Endothelial cell of umbilical vein (primary cell): ENCODE measurements around the gene S1PR5. TPM values are rescaled to one million over a fixed set of nuclear protein-coding genes. Genes with fewer than 3 reads are reported as not detected.

ENCODE experiments used
- BruUV-seq: library from RNA; stranded (reverse); fragments of 400-500 nt; replicated peaks from 2 replicates; lab custom pipeline; 2021; lab: Mats Ljungman, UMichigan
- CTCF ChIA-PET: fragments of 300-600, 350-600 bp; sonication (Branson Sonifier 250); formaldehyde crosslinking; loops from one replicate; lab custom pipeline; 2021; ENCODE audit warnings: antibody characterized with exemption, inconsistent platforms; lab: Charles Lee
- POLR2A ChIA-PET: fragments of 300-600, 350-600 bp; sonication (Branson Sonifier 250); formaldehyde crosslinking; loops from one replicate; lab custom pipeline; 2021; ENCODE audit warnings: antibody characterized with exemption, inconsistent platforms; lab: Charles Lee
- DNase-seq: peaks from one replicate; pipeline ENCODE4 v3.0.0-alpha.2; 2011; ENCODE audit warnings: low read depth, low spot score
- FAIRE-seq: peaks from 2 replicates; lab custom pipeline; 2011; peaks lifted over from hg19 to GRCh38; lab: Jason Lieb, UNC
- H2AFZ ChIP-seq: 2 replicates; pipeline ENCODE4 v1.6.0; 2012; ENCODE audit warnings: low read depth, low read length, control low read depth, inconsistent platforms
- H3K27ac ChIP-seq: 2 replicates; pipeline ENCODE4 v1.5.1; 2011; ENCODE audit warnings: low read depth, mild to moderate bottlenecking, control low read depth, low read length, moderate library complexity; ENCODE audit not compliant: insufficient read depth
- H3K27me3 ChIP-seq, 2 experiments: 2 replicates each; pipeline versions ENCODE4 v1.6.0 to v1.6.1; 2011; ENCODE audit warnings: low read length in 2 of 2, mixed read lengths in 1 of 2; ENCODE audit not compliant: control insufficient read depth in 2 of 2, insufficient read depth in 2 of 2
- H3K36me3 ChIP-seq, 2 experiments: 2 replicates in 1 of 2; 3 replicates in 1 of 2; pipeline ENCODE4 v1.5.1; 2011; ENCODE audit warnings: low read length in 2 of 2, mild to moderate bottlenecking in 1 of 2, moderate library complexity in 1 of 2; ENCODE audit not compliant: control insufficient read depth in 2 of 2, insufficient read depth in 2 of 2; ENCODE audit errors: extremely low read depth in 1 of 2
- H3K4me1 ChIP-seq: 3 replicates; pipeline ENCODE4 v1.5.1; 2011; ENCODE audit warnings: mild to moderate bottlenecking, low read length; ENCODE audit not compliant: control insufficient read depth, insufficient read depth; ENCODE audit errors: extremely low read depth
- H3K4me2 ChIP-seq: 2 replicates; pipeline ENCODE4 v1.6.1; 2011; ENCODE audit warnings: low read length, control low read depth, mixed read lengths; ENCODE audit not compliant: insufficient read depth
- H3K4me3 ChIP-seq, 3 experiments: fragments of 200-600 bp in 1 of 3; sonication (generic), shearing (Covaris generic) in 1 of 3; replicated peaks in 1 of 3; 2 replicates each; pipeline ENCODE4 v1.5.1; 2011 to 2016; ENCODE audit warnings: control low read depth in 3 of 3, low read length in 3 of 3, mild to moderate bottlenecking in 2 of 3, inconsistent platforms in 1 of 3, low read depth in 1 of 3, moderate library complexity in 1 of 3; ENCODE audit not compliant: insufficient read depth in 1 of 3
- H3K79me2 ChIP-seq: 2 replicates; pipeline ENCODE4 v1.6.0; 2012; ENCODE audit warnings: low read length, inconsistent platforms; ENCODE audit not compliant: control insufficient read depth, insufficient read depth
- H3K9ac ChIP-seq: replicated peaks from 2 replicates; pipeline ENCODE3; 2011; ENCODE audit warnings: low read length, control low read depth; ENCODE audit not compliant: insufficient read depth; ENCODE audit errors: extremely low read depth
- H3K9me1 ChIP-seq: replicated peaks from 3 replicates; pipeline ENCODE4 v1.6.0; 2011; ENCODE audit warnings: mild to moderate bottlenecking, low read length; ENCODE audit not compliant: control insufficient read depth, insufficient read depth; ENCODE audit errors: extremely low read depth
- H3K9me3 ChIP-seq: replicated peaks from 2 replicates; pipeline ENCODE4 v1.5.1; 2012; ENCODE audit warnings: low read length, inconsistent platforms; ENCODE audit not compliant: control insufficient read depth, insufficient read depth
- H4K20me1 ChIP-seq: replicated peaks from 2 replicates; pipeline ENCODE3; 2011; ENCODE audit warnings: mild to moderate bottlenecking, low read length; ENCODE audit not compliant: control insufficient read depth, insufficient read depth; ENCODE audit errors: extremely low read depth
- EZH2 ChIP-seq: IDR thresholded peaks from 2 replicates; pipeline ENCODE4 v1.6.1; 2012; ENCODE audit warnings: borderline replicate concordance, low read depth, mild to moderate bottlenecking, moderate library complexity, low read length, inconsistent platforms; ENCODE audit not compliant: severe bottlenecking
- FOS ChIP-seq: IDR thresholded peaks from 2 replicates; pipeline ENCODE4 v1.6.1; 2011; ENCODE audit warnings: mild to moderate bottlenecking, low read length, moderate library complexity, borderline replicate concordance; ENCODE audit not compliant: insufficient read depth
- MAX ChIP-seq: IDR thresholded peaks from 2 replicates; pipeline ENCODE4 v1.6.1; 2011; ENCODE audit not compliant: insufficient read depth, insufficient read length
- MYC ChIP-seq: IDR thresholded peaks from one replicate; pipeline ENCODE4 v1.6.1; 2011; ENCODE audit warnings: mild to moderate bottlenecking, low read depth, low read length
- POLR2A ChIP-seq: IDR thresholded peaks from 2 replicates; pipeline ENCODE4 v1.6.1; 2012; ENCODE audit warnings: low read depth, mild to moderate bottlenecking, control low read depth, low read length
- POLR2AphosphoS5 ChIP-seq: IDR thresholded peaks from 2 replicates; pipeline ENCODE4 v1.6.1; 2012; ENCODE audit warnings: low read depth, mild to moderate bottlenecking, control low read depth, low read length, moderate library complexity; ENCODE audit not compliant: insufficient read depth
- dilution Hi-C: fragments of 300-500 bp; cut with MboI; formaldehyde crosslinking; loops from one replicate; pipeline ENCODE4 v1.15.0; 2019; ENCODE audit warnings: low sequenced_read_pairs; ENCODE audit not compliant: extremely low pct_ligation_motif_present
- intact Hi-C: fragments of 100-400 bp; cut with micrococcal nuclease; formaldehyde crosslinking; loops from one replicate; pipeline ENCODE4 v1.10.0; 2022
- polyA plus RNA-seq, 4 experiments: library from polyadenylated mRNA; depleted of rRNA in 3 of 4; stranded (reverse) in 3 of 4; unstranded in 1 of 4; fragments of >200 nt; gene quantifications; 2 replicates each; pipeline versions ENCODE4 v1.2.1 to v1.2.3, GENCODE V29; 2011 to 2012; ENCODE audit warnings: missing spikeins in 1 of 4
- total RNA-seq: library from RNA; stranded (reverse); gene quantifications from 2 replicates; pipeline ENCODE4 v1.2.3, GENCODE V29; 2021
- TF ChIP-seq, protein P1 (sequence below), 2 donors: IDR thresholded peaks; 1 replicate in 1 of 2; 2 replicates in 1 of 2; pipeline ENCODE4 v1.5.1; 2011; ENCODE audit warnings: low read length in 2 of 2, mild to moderate bottlenecking in 2 of 2, moderate library complexity in 2 of 2, control low read depth in 1 of 2, inconsistent platforms in 1 of 2, low read depth in 1 of 2; ENCODE audit not compliant: insufficient read depth in 1 of 2; ENCODE audit errors: extremely low read depth in 1 of 2

S1PR5 gene
- total and polyA plus RNA-seq, 2 donors (not counting 3 experiments of a cell fraction or from before 2014, with no cell fraction given): not detected

DNA sequence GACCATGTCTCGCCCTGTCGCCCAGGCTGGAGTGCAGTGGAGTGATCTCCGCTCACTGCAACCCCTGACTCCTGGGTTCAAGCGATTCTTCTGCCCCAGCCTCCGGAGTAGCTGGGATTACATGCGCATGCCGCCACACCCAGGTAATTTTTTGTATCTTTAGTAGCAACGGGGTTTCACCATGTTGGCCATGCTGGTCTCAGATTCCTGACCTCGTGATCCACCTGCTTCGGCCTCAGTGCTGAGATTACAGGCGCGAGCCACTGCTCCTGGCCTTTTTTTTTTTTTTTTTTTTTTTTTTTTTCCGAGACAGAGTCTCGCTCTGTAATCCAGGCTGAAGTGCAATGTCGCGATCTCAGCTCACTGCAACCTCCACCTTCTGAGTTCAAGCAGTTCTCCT, 9.2 kb downstream of the S1PR5 start:
- H3K9ac ChIP-seq: no peak overlapping the region
- intact Hi-C loops (loop anchor here (10.0 kb wide), 1 partner anchor 587 kb away; no protein-coding TSS in a partner anchor), dilution Hi-C loops (no loop called here)
- no peaks in the 10 kb centered on the region for H3K36me3 ChIP-seq
- DNase-seq (no peak), FAIRE-seq (no peak)
- H3K9me1 ChIP-seq: no peaks in the 10 kb centered on the region
- H2AFZ ChIP-seq: no peak overlapping the region
- ChIA-PET CTCF (interaction anchor here (0.6 to 2.9 kb wide), 10 partner anchors 9 to 208 kb away, joined by 3 to 23 read pairs (median 4); partner anchors contain the start of gene S1PR5), POLR2A (no interaction called here)
- no peaks in the 10 kb centered on the region for H4K20me1 ChIP-seq
- no peaks in the 10 kb centered on the region for H3K9me3 ChIP-seq
- TF ChIP-seq MAX: no peak
- TF ChIP-seq MYC: no peak
- no peak for TF ChIP-seq EZH2
- TF ChIP-seq FOS: no peak
- no peak for TF ChIP-seq POLR2A
- TF ChIP-seq, protein P1, sequence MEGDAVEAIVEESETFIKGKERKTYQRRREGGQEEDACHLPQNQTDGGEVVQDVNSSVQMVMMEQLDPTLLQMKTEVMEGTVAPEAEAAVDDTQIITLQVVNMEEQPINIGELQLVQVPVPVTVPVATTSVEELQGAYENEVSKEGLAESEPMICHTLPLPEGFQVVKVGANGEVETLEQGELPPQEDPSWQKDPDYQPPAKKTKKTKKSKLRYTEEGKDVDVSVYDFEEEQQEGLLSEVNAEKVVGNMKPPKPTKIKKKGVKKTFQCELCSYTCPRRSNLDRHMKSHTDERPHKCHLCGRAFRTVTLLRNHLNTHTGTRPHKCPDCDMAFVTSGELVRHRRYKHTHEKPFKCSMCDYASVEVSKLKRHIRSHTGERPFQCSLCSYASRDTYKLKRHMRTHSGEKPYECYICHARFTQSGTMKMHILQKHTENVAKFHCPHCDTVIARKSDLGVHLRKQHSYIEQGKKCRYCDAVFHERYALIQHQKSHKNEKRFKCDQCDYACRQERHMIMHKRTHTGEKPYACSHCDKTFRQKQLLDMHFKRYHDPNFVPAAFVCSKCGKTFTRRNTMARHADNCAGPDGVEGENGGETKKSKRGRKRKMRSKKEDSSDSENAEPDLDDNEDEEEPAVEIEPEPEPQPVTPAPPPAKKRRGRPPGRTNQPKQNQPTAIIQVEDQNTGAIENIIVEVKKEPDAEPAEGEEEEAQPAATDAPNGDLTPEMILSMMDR (IDR thresholded peaks at IDR 0.05; ENCODE audit: extremely low read depth in 1 of 2, insufficient read depth in 1 of 2, low read depth in 1 of 2, low read length in 2 of 2): no peak
- no peak for TF ChIP-seq POLR2AphosphoS5
- H3K4me3 ChIP-seq: no peak overlapping the region
- H3K27ac ChIP-seq: no peak overlapping the region
- no peaks in the 10 kb centered on the region for H3K4me1 ChIP-seq
- no peaks in the 10 kb centered on the region for H3K79me2 ChIP-seq
- H3K27me3 ChIP-seq: peaks cover under 1 to 6% of the 10 kb centered on the region in 2 experiments
- no peak overlapping the region for H3K4me2 ChIP-seq
- no TSS peak for BruUV-seq
